HCT116 (cell line): Measurements from ENCODE around the gene CEACAM5.

Experiments
- CTCF ChIP-seq, 3 experiments: fragments of 200-600 bp in 1 of 3; sonication (generic) in 1 of 3; IDR thresholded peaks in 2 of 3; conservative IDR thresholded peaks in 1 of 3; 2 replicates each; pipeline ENCODE4 v1.5.1; 2012 to 2017; ENCODE audit warnings: low read depth in 2 of 3, low read length in 2 of 3, antibody characterized with exemption in 1 of 3, borderline replicate concordance in 1 of 3, control low read depth in 1 of 3, mild to moderate bottlenecking in 1 of 3, mixed read lengths in 1 of 3, mixed run types in 1 of 3, moderate library complexity in 1 of 3; ENCODE audit not compliant: insufficient read depth in 1 of 3
- EZH2phosphoT487 ChIP-seq: fragments of 200-600 bp; IDR thresholded peaks from 2 replicates; pipeline ENCODE4 v1.6.1; 2018; ENCODE audit warnings: antibody characterized with exemption, borderline replicate concordance
- RAD21 ChIP-seq: IDR thresholded peaks from 2 replicates; pipeline ENCODE4 v1.6.1; 2012; ENCODE audit warnings: low read depth, mild to moderate bottlenecking
- SIN3A ChIP-seq: IDR thresholded peaks from 2 replicates; pipeline ENCODE4 v1.6.1; 2012; ENCODE audit warnings: low read depth
- SP1 ChIP-seq: IDR thresholded peaks from 2 replicates; pipeline ENCODE4 v1.6.1; 2012; ENCODE audit warnings: low read depth

GRCh38 chr19:41709951-41710645 lies 1.7 kb downstream of the CEACAM5 start:
- TF ChIP-seq RAD21 (no peak), EZH2phosphoT487 (no peak), SIN3A (no peak), CTCF (IDR thresholded peaks at IDR 0.05 in 2 of 3, conservative IDR thresholded peaks at IDR 0.05 in 1 of 3; ENCODE audit: borderline replicate concordance in 1 of 3, insufficient read depth in 1 of 3, low read depth in 2 of 3, low read length in 2 of 3) (no peak), SP1 (no peak)
